ENCODE data around the gene ZNF746. TPM values are rescaled to one million over a fixed set of nuclear protein-coding genes. Genes with fewer than 3 reads are reported as not detected.

Gene ZNF746
- total and polyA plus RNA-seq, 9 of the 15 experiments (the other 6 are each of a cell fraction or from before 2014, with no cell fraction given) = 1.7 to 31.6 (median 13.3) TPM

- H3K36me3 ChIP-seq (ENCODE audit: control insufficient read depth, insufficient read depth, low read length) = no peaks in the 10 kb centered on the region
- H3K9me3 ChIP-seq (replicated peaks; ENCODE audit: control insufficient read depth, insufficient read depth, low read depth, low read length) = peaks cover 14% of the 10 kb centered on the region
- peaks cover 5 to 9% of the 10 kb centered on the region in 2 experiments; a peak in 3 of 5 replicates for H3K27me3 ChIP-seq (ENCODE audit: control insufficient read depth in 2 of 2, insufficient read depth in 2 of 2, low read length in 2 of 2)
- H3K4me3 ChIP-seq = no peak overlapping the region
- no peak overlapping the region for H3K27ac ChIP-seq (ENCODE audit: extremely low read depth, low read depth, low read length)
- no TSS peak for BruUV-seq (replicated peaks)
- no peaks in the 10 kb centered on the region for H3K4me1 ChIP-seq (replicated peaks in 1 of 2; ENCODE audit: control insufficient read depth in 2 of 2, insufficient read depth in 2 of 2, low read length in 2 of 2)
- no peaks in the 10 kb centered on the region for H3K9me1 ChIP-seq (ENCODE audit: control insufficient read depth, insufficient read depth, low read length)
- no peaks in the 10 kb centered on the region for H4K20me1 ChIP-seq (replicated peaks; ENCODE audit: control insufficient read depth, insufficient read depth, low read length)
- in situ Hi-C loops (cut with MboI) (no loop called here), intact Hi-C loops (cut with micrococcal nuclease) (no loop called here)
- POLR2A ChIA-PET = interaction anchor here (1.3 kb wide), 1 partner anchor 9 kb away, joined by 5 read pairs; no protein-coding TSS in a partner anchor
- no peak for DNase-seq (ENCODE audit: extremely low read depth in 1 of 4, low spot score in 3 of 4)
- H3K9ac ChIP-seq (ENCODE audit: insufficient read depth in 1 of 2, low read depth in 2 of 2, low read length in 2 of 2) = no peak overlapping the region
- no peaks in the 10 kb centered on the region for H3K79me2 ChIP-seq (ENCODE audit: control insufficient read depth, insufficient read depth, low read length)
- CTCF ChIA-PET (ENCODE audit: low intra/inter-chr PET ratio) = no interaction called here
- FAIRE-seq = no peak
- no peak for ATAC-seq
- H3K4me2 ChIP-seq (ENCODE audit: insufficient read depth, low read length) = no peak overlapping the region
- no peak overlapping the region for H2AFZ ChIP-seq (ENCODE audit: low read depth, low read length)
- TF ChIP-seq MBD1 (CRISPR knock-in tag; IDR thresholded peaks at IDR 0.05) = no peak
- no peak for TF ChIP-seq JUND (IDR thresholded peaks at IDR 0.05; ENCODE audit: borderline replicate concordance, low read depth, low read length)
- TF ChIP-seq JUND (tag; IDR thresholded peaks at IDR 0.05; ENCODE audit: borderline replicate concordance, low read depth, low read length) = no peak
- no peak for TF ChIP-seq MAFK (IDR thresholded peaks at IDR 0.05; ENCODE audit: low read length)
- no peak for TF ChIP-seq ZNF347 (CRISPR knock-in tag; IDR thresholded peaks at IDR 0.05; ENCODE audit: low read depth)
- no peak for TF ChIP-seq ZNF592 (IDR thresholded peaks at IDR 0.05)
- TF ChIP-seq ZNF232 (CRISPR knock-in tag; IDR thresholded peaks at IDR 0.05) = no peak
- TF ChIP-seq CBX2 (IDR thresholded peaks at IDR 0.05; ENCODE audit: insufficient read depth, low read length, poor library complexity, severe bottlenecking) = no peak
- TF ChIP-seq ETV1 (tag; conservative IDR thresholded peaks at IDR 0.05; ENCODE audit: low read depth) = no peak
- no peak for TF ChIP-seq ZBTB33 (CRISPR knock-in tag; IDR thresholded peaks at IDR 0.05)
- no peak for TF ChIP-seq SMAD2 (IDR thresholded peaks at IDR 0.05; ENCODE audit: low read depth, low read length)
- no peak for TF ChIP-seq CBX8 (IDR thresholded peaks at IDR 0.05; ENCODE audit: borderline replicate concordance, extremely low read depth, low read depth, low read length, poor library complexity, severe bottlenecking)
- TF ChIP-seq FOXM1 (IDR thresholded peaks at IDR 0.05; ENCODE audit: low read depth) = no peak
- no peak for TF ChIP-seq FOXM1 (CRISPR knock-in tag; IDR thresholded peaks at IDR 0.05; ENCODE audit: low read depth)
- TF ChIP-seq ZNF785 (CRISPR knock-in tag; IDR thresholded peaks at IDR 0.05) = no peak
- TF ChIP-seq ZNF316 (IDR thresholded peaks at IDR 0.05) = peak; percentile 71
- TF ChIP-seq MECOM (CRISPR knock-in tag; IDR thresholded peaks at IDR 0.05) = no peak
Observed at GRCh38 chr7:149505551-149505950, 7.9 kb upstream of the ZNF746 start.

All from K562 (cell line).